Progenitor cell of endocrine pancreas (in vitro differentiated cells): ENCODE measurements around the gene ARNT2. TPM values are rescaled to one million over a fixed set of nuclear protein-coding genes. Genes with fewer than 3 reads are reported as not detected.

ENCODE experiments used
- DNase-seq: peaks from one replicate; pipeline ENCODE4 v3.0.0; 2021; ENCODE audit warnings: low spot score; ENCODE audit not compliant: unreplicated experiment
- H3K27ac Mint-ChIP-seq: 2 replicates; pipeline ENCODE4 v1.8.0; 2021; ENCODE audit warnings: mild to moderate bottlenecking, moderate library complexity, mixed read lengths
- H3K27me3 Mint-ChIP-seq: 2 replicates; pipeline ENCODE4 v1.8.0; 2021; ENCODE audit warnings: mixed read lengths
- H3K36me3 Mint-ChIP-seq: 2 replicates; pipeline ENCODE4 v1.8.0; 2022; ENCODE audit warnings: mixed read lengths; ENCODE audit not compliant: insufficient read depth
- H3K4me1 Mint-ChIP-seq: 2 replicates; pipeline ENCODE4 v1.8.0; 2021; ENCODE audit warnings: low read depth, mixed read lengths
- H3K4me3 Mint-ChIP-seq: 2 replicates; pipeline ENCODE4 v1.8.0; 2021; ENCODE audit warnings: low read depth, mild to moderate bottlenecking, moderate library complexity, mixed read lengths
- H3K9me3 Mint-ChIP-seq: 2 replicates; pipeline ENCODE4 v1.8.0; 2021; ENCODE audit warnings: low read depth, mixed read lengths
- total RNA-seq: library from RNA; stranded (reverse); gene quantifications from 2 replicates; pipeline ENCODE4 v1.2.1, GENCODE V29; 2021
- TF ChIP-seq, protein P1 (sequence below): fragments of 200-600 bp; sonication (generic); IDR thresholded peaks from one replicate; pipeline ENCODE4 v1.5.0; 2021; ENCODE audit warnings: antibody characterized with exemption, mild to moderate bottlenecking; ENCODE audit not compliant: unreplicated experiment

Gene ARNT2
- total RNA-seq, 1 donor from 2014 or later = 37.3 TPM

GRCh38 chr15:80638553-80639167 lies 234.5 kb downstream of the ARNT2 start:
- Mint-ChIP-seq H3K4me1 (no peaks in the 10 kb centered on the region), H3K4me3 (no peak overlapping the region), H3K27ac (no peak overlapping the region), H3K27me3 (peaks cover 4% of the 10 kb centered on the region), H3K36me3 (no peaks in the 10 kb centered on the region), H3K9me3 (peaks cover 9% of the 10 kb centered on the region)
- TF ChIP-seq, protein P1, sequence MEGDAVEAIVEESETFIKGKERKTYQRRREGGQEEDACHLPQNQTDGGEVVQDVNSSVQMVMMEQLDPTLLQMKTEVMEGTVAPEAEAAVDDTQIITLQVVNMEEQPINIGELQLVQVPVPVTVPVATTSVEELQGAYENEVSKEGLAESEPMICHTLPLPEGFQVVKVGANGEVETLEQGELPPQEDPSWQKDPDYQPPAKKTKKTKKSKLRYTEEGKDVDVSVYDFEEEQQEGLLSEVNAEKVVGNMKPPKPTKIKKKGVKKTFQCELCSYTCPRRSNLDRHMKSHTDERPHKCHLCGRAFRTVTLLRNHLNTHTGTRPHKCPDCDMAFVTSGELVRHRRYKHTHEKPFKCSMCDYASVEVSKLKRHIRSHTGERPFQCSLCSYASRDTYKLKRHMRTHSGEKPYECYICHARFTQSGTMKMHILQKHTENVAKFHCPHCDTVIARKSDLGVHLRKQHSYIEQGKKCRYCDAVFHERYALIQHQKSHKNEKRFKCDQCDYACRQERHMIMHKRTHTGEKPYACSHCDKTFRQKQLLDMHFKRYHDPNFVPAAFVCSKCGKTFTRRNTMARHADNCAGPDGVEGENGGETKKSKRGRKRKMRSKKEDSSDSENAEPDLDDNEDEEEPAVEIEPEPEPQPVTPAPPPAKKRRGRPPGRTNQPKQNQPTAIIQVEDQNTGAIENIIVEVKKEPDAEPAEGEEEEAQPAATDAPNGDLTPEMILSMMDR = no peak
- no peak for DNase-seq

DNA sequence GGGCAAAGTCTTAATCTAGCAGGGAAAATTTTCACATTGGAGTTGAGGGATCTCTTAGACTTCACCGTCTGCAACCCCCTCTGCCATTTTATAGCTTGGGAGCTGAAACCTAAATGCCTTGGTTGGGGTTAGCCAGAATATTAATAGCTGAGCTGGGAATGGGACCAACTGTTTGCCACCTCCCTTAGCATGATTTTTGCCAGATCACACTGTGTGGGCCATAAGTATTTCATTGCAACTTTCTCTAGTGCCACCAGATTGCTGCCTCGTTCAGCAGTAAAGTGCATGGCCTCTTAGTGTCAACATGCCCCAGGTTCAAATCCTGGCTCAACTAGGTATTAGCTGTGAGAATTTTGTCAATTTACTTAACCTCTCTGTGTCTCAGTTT lies 235.0 kb downstream of the ARNT2 start:
- Mint-ChIP-seq H3K36me3 (no peaks in the 10 kb centered on the region), H3K27ac (no peak overlapping the region), H3K4me1 (no peaks in the 10 kb centered on the region), H3K27me3 (peaks cover 4% of the 10 kb centered on the region), H3K4me3 (no peak overlapping the region), H3K9me3 (peaks cover 9% of the 10 kb centered on the region)
- TF ChIP-seq, protein P1 = no peak
- DNase-seq = no peak

- no peak for DNase-seq
- Mint-ChIP-seq H3K9me3 (peaks cover 9% of the 10 kb centered on the region), H3K4me3 (no peak overlapping the region), H3K4me1 (no peaks in the 10 kb centered on the region), H3K36me3 (no peaks in the 10 kb centered on the region), H3K27me3 (peaks cover under 1% of the 10 kb centered on the region), H3K27ac (no peak overlapping the region)
- TF ChIP-seq, protein P1 = no peak
Observed at GRCh38 chr15:80640531-80641121, 236.4 kb downstream of the ARNT2 start.

GRCh38 chr15:80641384-80641783 lies 237.2 kb downstream of the ARNT2 start:
- no peak for DNase-seq
- Mint-ChIP-seq H3K9me3 (peaks cover 12% of the 10 kb centered on the region), H3K27ac (no peak overlapping the region)

GRCh38 chr15:80643431-80643951 lies 239.3 kb downstream of the ARNT2 start:
- Mint-ChIP-seq H3K36me3 (no peaks in the 10 kb centered on the region), H3K9me3 (peaks cover 18% of the 10 kb centered on the region), H3K4me1 (no peaks in the 10 kb centered on the region), H3K27ac (no peak overlapping the region), H3K27me3 (no peaks in the 10 kb centered on the region), H3K4me3 (no peak overlapping the region)
- TF ChIP-seq, protein P1 = no peak
- DNase-seq = no peak

More at GRCh38 chr15:80641384-80641783, 237.2 kb downstream of the ARNT2 start:
- H3K4me3 Mint-ChIP-seq = no peak overlapping the region
- no peaks in the 10 kb centered on the region for H3K4me1 Mint-ChIP-seq
- TF ChIP-seq, protein P1 = no peak
- no peaks in the 10 kb centered on the region for H3K27me3 Mint-ChIP-seq
- H3K36me3 Mint-ChIP-seq = no peaks in the 10 kb centered on the region
